Mesendoderm (in vitro differentiated cells): ENCODE measurements around the gene THNSL1.
A peak's percentile ranks its signal among the peaks of the same experiment; 100 is the strongest.

ENCODE experiments used
- DNase-seq: peaks from one replicate; pipeline ENCODE4 v3.0.0; 2013
- H2AK5ac ChIP-seq: 2 replicates; pipeline ENCODE4 v1.6.1; 2013; ENCODE audit warnings: low read length, inconsistent platforms
- H2BK120ac ChIP-seq: 2 replicates; pipeline ENCODE4 v1.6.1; 2013; ENCODE audit warnings: low read depth, mild to moderate bottlenecking, low read length, moderate library complexity, mixed read lengths
- H2BK15ac ChIP-seq: replicated peaks from 2 replicates; pipeline ENCODE4 v1.6.1; 2013; ENCODE audit warnings: low read depth, mild to moderate bottlenecking, moderate library complexity
- H2BK5ac ChIP-seq: 2 replicates; pipeline ENCODE4 v1.6.1; 2013; ENCODE audit warnings: low read length, inconsistent platforms
- H3K18ac ChIP-seq: 2 replicates; pipeline ENCODE4 v1.6.1; 2013; ENCODE audit warnings: mild to moderate bottlenecking, low read length, mixed read lengths
- H3K23ac ChIP-seq: one replicate; pipeline ENCODE4 v1.6.1; 2013; ENCODE audit warnings: low read length
- H3K27ac ChIP-seq: 2 replicates; pipeline ENCODE4 v1.5.1; 2013; ENCODE audit warnings: low read depth, mild to moderate bottlenecking, inconsistent platforms, low read length, moderate library complexity
- H3K27me3 ChIP-seq: 2 replicates; pipeline ENCODE4 v1.6.1; 2013; ENCODE audit warnings: low read length, control low read depth, mild to moderate bottlenecking, inconsistent platforms; ENCODE audit not compliant: insufficient read depth, poor library complexity
- H3K36me3 ChIP-seq: 2 replicates; pipeline ENCODE4 v1.6.1; 2013; ENCODE audit warnings: low read length, inconsistent platforms; ENCODE audit not compliant: control insufficient read depth, insufficient read depth
- H3K4ac ChIP-seq: one replicate; pipeline ENCODE4 v1.6.1; 2013; ENCODE audit warnings: low read depth, mild to moderate bottlenecking, low read length, moderate library complexity
- H3K4me1 ChIP-seq: 2 replicates; pipeline ENCODE4 v1.6.1; 2013; ENCODE audit warnings: low read depth, low read length, inconsistent platforms; ENCODE audit not compliant: control insufficient read depth
- H3K4me2 ChIP-seq: 2 replicates; pipeline ENCODE4 v1.6.1; 2013; ENCODE audit warnings: low read length
- H3K4me3 ChIP-seq: 2 replicates; pipeline ENCODE4 v1.5.1; 2013; ENCODE audit warnings: mild to moderate bottlenecking, low read length
- H3K56ac ChIP-seq: one replicate; pipeline ENCODE4 v1.6.1; 2013; ENCODE audit warnings: low read length
- H3K79me1 ChIP-seq: 2 replicates; pipeline ENCODE4 v1.6.1; 2013; ENCODE audit warnings: low read length, inconsistent platforms
- H3K79me2 ChIP-seq: 2 replicates; pipeline ENCODE4 v1.6.1; 2013; ENCODE audit warnings: mild to moderate bottlenecking, low read length; ENCODE audit not compliant: control insufficient read depth, insufficient read depth
- H3K9ac ChIP-seq: 2 replicates; pipeline ENCODE4 v1.6.1; 2013; ENCODE audit warnings: low read length, inconsistent platforms
- H4K5ac ChIP-seq: one replicate; pipeline ENCODE4 v1.6.1; 2013; ENCODE audit warnings: low read length
- H4K8ac ChIP-seq: one replicate; pipeline ENCODE4 v1.6.1; 2013; ENCODE audit warnings: low read depth, mild to moderate bottlenecking, control low read depth, low read length, moderate library complexity
- WGBS: extraction: QIAGEN DNeasy Blood & Tissue Kit; methylation state at CpG from one replicate; pipeline ENCODE4 v1.1.7; 2013; ENCODE audit warnings: low lambda C conversion rate, missing lambda C conversion rate; ENCODE audit not compliant: insufficient coverage; ENCODE audit errors: extremely low coverage; 5-methylcytosine and 5-hydroxymethylcytosine counted together

Gene THNSL1

DNA sequence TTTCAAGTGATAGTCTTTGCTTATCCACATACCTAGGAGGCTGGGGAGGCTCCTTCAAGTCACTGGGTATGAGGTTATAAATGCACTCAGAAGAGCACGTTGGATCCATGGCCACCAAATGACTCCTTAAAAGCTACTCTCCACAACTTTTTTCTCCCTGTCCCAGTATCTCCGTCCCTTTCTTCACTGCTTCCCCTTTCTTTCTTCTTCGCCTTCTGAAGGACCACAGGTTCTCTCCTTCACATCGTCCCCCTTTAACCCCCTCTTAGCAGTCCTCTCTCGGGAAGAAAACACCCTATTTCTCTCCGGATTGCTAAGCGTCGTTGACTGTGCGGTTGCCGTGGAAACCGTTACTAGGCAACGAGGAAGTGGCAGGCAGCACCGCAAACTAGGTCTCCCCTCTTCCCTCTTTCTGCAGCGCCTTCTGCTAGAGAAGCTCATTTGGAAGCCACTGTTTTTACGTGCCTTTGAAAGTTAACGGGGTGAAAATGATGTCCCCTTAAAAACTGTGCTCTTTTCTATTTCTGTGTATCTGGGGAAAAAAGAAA is 510 bp upstream of the THNSL1 start, which contains the start of gene ENKUR:
Gene ENKUR, minus strand, starts transcription at position 331 of the 548 bp plus-strand sequence. Its CDS starts 222 bp downstream, at position 109.
- no peaks in the 10 kb centered on the region for H3K4me1 ChIP-seq
- H3K36me3 ChIP-seq: no peaks in the 10 kb centered on the region
- H4K5ac ChIP-seq: peak within 1 kb of the TSS; percentile 47
- H3K27me3 ChIP-seq: no peaks in the 10 kb centered on the region
- no peak within 1 kb of the TSS for H3K23ac ChIP-seq
- H3K79me1 ChIP-seq: no peaks in the 10 kb centered on the region
- peak within 1 kb of the TSS; percentile 88 for H3K9ac ChIP-seq
- no peak within 1 kb of the TSS for H4K8ac ChIP-seq
- H3K56ac ChIP-seq: peak within 1 kb of the TSS; percentile 96
- H2BK5ac ChIP-seq: peak within 1 kb of the TSS; percentile 74
- no CpG with 5 or more reads among the region's 16 CpGs for WGBS
- DNase-seq: peak; percentile 98
- H3K27ac ChIP-seq: peak within 1 kb of the TSS; percentile 58
- no peak within 1 kb of the TSS for H2BK120ac ChIP-seq
- H3K79me2 ChIP-seq: no peaks in the 10 kb centered on the region
- H2BK15ac ChIP-seq: no peak within 1 kb of the TSS
- peak within 1 kb of the TSS; percentile 91 for H3K4me2 ChIP-seq
- H3K4me3 ChIP-seq: peak within 1 kb of the TSS; percentile 59
- no peak within 1 kb of the TSS for H2AK5ac ChIP-seq
- peak within 1 kb of the TSS; percentile 25 for H3K18ac ChIP-seq
- H3K4ac ChIP-seq: no peak within 1 kb of the TSS

- peak overlapping the region; percentile 24 for H3K4ac ChIP-seq
- H3K79me1 ChIP-seq: no peaks in the 10 kb centered on the region
- no peaks in the 10 kb centered on the region for H3K79me2 ChIP-seq
- H3K18ac ChIP-seq: peak overlapping the region; percentile 25
- H3K4me2 ChIP-seq: peak overlapping the region; percentile 42
- no peak overlapping the region for H2BK15ac ChIP-seq
- DNase-seq: no peak
- H3K4me1 ChIP-seq: no peaks in the 10 kb centered on the region
- no CpG with 5 or more reads among the region's 10 CpGs for WGBS
- no peak overlapping the region for H3K23ac ChIP-seq
- H2BK5ac ChIP-seq: no peak overlapping the region
- H3K9ac ChIP-seq: peak overlapping the region; percentile 88
- peak overlapping the region; percentile 88 for H4K8ac ChIP-seq
- H2AK5ac ChIP-seq: no peak overlapping the region
- no peaks in the 10 kb centered on the region for H3K27me3 ChIP-seq
- H3K4me3 ChIP-seq: peak overlapping the region; percentile 25
- H2BK120ac ChIP-seq: no peak overlapping the region
- no peaks in the 10 kb centered on the region for H3K36me3 ChIP-seq
- H3K27ac ChIP-seq: peak overlapping the region; percentile 56
- peak overlapping the region; percentile 86 for H3K56ac ChIP-seq
- H4K5ac ChIP-seq: peak overlapping the region; percentile 47
Observed at GRCh38 chr10:25017154-25017590, 760 bp downstream of the THNSL1 start.

- H3K9ac ChIP-seq: no peak overlapping the region
- H2AK5ac ChIP-seq: no peak overlapping the region
- H3K27ac ChIP-seq: no peak overlapping the region
- H3K4me1 ChIP-seq: no peaks in the 10 kb centered on the region
- no peak overlapping the region for H3K4me3 ChIP-seq
- no peak overlapping the region for H4K5ac ChIP-seq
- H3K56ac ChIP-seq: no peak overlapping the region
- H4K8ac ChIP-seq: no peak overlapping the region
- no peak overlapping the region for H3K4me2 ChIP-seq
- no peak overlapping the region for H2BK120ac ChIP-seq
- H3K18ac ChIP-seq: no peak overlapping the region
- no peaks in the 10 kb centered on the region for H3K36me3 ChIP-seq
- no peak overlapping the region for H2BK15ac ChIP-seq
- no peaks in the 10 kb centered on the region for H3K27me3 ChIP-seq
- no peaks in the 10 kb centered on the region for H3K79me1 ChIP-seq
- no peaks in the 10 kb centered on the region for H3K79me2 ChIP-seq
- no peak overlapping the region for H3K4ac ChIP-seq
- DNase-seq: no peak
- no CpG with 5 or more reads among the region's 6 CpGs for WGBS
- no peak overlapping the region for H3K23ac ChIP-seq
- H2BK5ac ChIP-seq: no peak overlapping the region
Observed at GRCh38 chr10:25017661-25018060, 1.2 kb downstream of the THNSL1 start.

DNA sequence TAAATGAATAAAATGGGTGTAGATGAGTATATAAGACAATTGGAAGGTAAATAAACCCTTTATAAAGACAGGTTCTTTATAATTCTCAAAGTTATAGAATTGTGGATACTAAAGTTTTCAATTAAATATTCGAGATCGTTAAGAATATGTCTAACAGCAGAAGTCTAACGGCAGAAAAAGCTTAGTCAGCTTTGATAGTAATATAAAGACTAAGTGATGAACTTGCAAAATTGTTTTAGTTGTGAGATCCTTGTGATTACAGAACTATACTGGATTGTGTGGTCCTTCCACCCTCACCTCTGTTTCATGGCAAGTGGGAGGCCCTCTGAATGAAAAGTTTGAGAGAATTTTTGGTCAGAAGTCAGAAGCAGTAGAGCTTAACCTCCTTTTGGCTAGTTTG is 2.3 kb downstream of the THNSL1 start:
- no peak overlapping the region for H4K5ac ChIP-seq
- no peak overlapping the region for H2BK5ac ChIP-seq
- H2AK5ac ChIP-seq: no peak overlapping the region
- H3K4ac ChIP-seq: no peak overlapping the region
- H3K4me3 ChIP-seq: no peak overlapping the region
- no peak overlapping the region for H4K8ac ChIP-seq
- WGBS: no CpG with 5 or more reads among the region's 3 CpGs
- H3K56ac ChIP-seq: no peak overlapping the region
- H3K36me3 ChIP-seq: no peaks in the 10 kb centered on the region
- H2BK120ac ChIP-seq: no peak overlapping the region
- no peak for DNase-seq
- no peaks in the 10 kb centered on the region for H3K27me3 ChIP-seq
- no peak overlapping the region for H3K23ac ChIP-seq
- H3K27ac ChIP-seq: no peak overlapping the region
- no peak overlapping the region for H3K18ac ChIP-seq
- H2BK15ac ChIP-seq: no peak overlapping the region
- no peak overlapping the region for H3K4me2 ChIP-seq
- H3K9ac ChIP-seq: no peak overlapping the region
- H3K79me2 ChIP-seq: no peaks in the 10 kb centered on the region
- H3K79me1 ChIP-seq: no peaks in the 10 kb centered on the region
- H3K4me1 ChIP-seq: no peaks in the 10 kb centered on the region

- Histone ChIP-seq H2AK5ac (no peak overlapping the region), H2BK15ac (no peak overlapping the region), H2BK120ac (no peak overlapping the region), H3K4me2 (no peak overlapping the region), H3K79me2 (no peaks in the 10 kb centered on the region), H3K4me1 (no peaks in the 10 kb centered on the region), H4K8ac (no peak overlapping the region), H3K18ac (no peak overlapping the region), H3K4me3 (no peak overlapping the region), H3K56ac (no peak overlapping the region), H3K9ac (no peak overlapping the region), H4K5ac (no peak overlapping the region), H3K27ac (no peak overlapping the region), H3K79me1 (no peaks in the 10 kb centered on the region), H3K4ac (no peak overlapping the region), H3K27me3 (no peaks in the 10 kb centered on the region), H3K23ac (no peak overlapping the region), H3K36me3 (no peaks in the 10 kb centered on the region), H2BK5ac (no peak overlapping the region)
- WGBS: no CpG with 5 or more reads among the region's 3 CpGs
- no peak for DNase-seq
Observed at GRCh38 chr10:25023278-25023677, 6.9 kb downstream of the THNSL1 start.

DNA sequence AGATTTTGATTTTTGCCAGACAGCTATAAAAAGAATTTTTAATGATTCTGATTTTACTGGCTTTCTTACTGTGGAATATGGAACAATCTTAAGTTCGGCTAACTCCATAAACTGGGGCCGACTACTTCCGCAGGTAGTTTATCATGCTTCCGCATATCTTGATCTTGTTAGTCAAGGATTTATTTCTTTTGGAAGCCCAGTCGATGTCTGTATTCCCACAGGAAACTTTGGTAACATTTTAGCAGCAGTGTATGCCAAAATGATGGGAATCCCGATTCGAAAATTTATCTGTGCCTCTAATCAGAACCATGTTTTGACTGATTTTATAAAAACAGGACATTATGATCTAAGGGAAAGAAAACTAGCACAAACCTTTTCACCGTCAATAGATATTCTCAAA is 8.1 kb downstream of the THNSL1 start:
- no peak overlapping the region for H2BK120ac ChIP-seq
- no peaks in the 10 kb centered on the region for H3K4me1 ChIP-seq
- H3K56ac ChIP-seq: no peak overlapping the region
- H3K27ac ChIP-seq: no peak overlapping the region
- H3K4me2 ChIP-seq: no peak overlapping the region
- H2AK5ac ChIP-seq: no peak overlapping the region
- H2BK5ac ChIP-seq: no peak overlapping the region
- no peaks in the 10 kb centered on the region for H3K36me3 ChIP-seq
- no peak overlapping the region for H3K9ac ChIP-seq
- DNase-seq: no peak
- no CpG with 5 or more reads among the region's 8 CpGs for WGBS
- H3K79me1 ChIP-seq: no peaks in the 10 kb centered on the region
- H3K79me2 ChIP-seq: no peaks in the 10 kb centered on the region
- H4K8ac ChIP-seq: no peak overlapping the region
- no peak overlapping the region for H3K4ac ChIP-seq
- H2BK15ac ChIP-seq: no peak overlapping the region
- H3K18ac ChIP-seq: no peak overlapping the region
- no peak overlapping the region for H4K5ac ChIP-seq
- H3K27me3 ChIP-seq: no peaks in the 10 kb centered on the region
- no peak overlapping the region for H3K23ac ChIP-seq
- no peak overlapping the region for H3K4me3 ChIP-seq
